Measurements from ENCODE around the gene IL15RA.
A peak's percentile ranks its signal among the peaks of the same experiment; 100 is the strongest.
"Not testable (repeated sequence)": the region's sequence is repeated elsewhere in the genome, so short reads cannot be mapped to it uniquely, and the experiment has no call there.

Gene IL15RA

GRCh38 chr10:6006546-6006945, 29.2 kb upstream of the IL15RA start:
- DNase-seq (ENCODE audit: low read depth in 2 of 2): no peak

- no peak for DNase-seq (ENCODE audit: low read depth in 2 of 2)
Measured at GRCh38 chr10:6005856-6006395, 28.6 kb upstream of the IL15RA start.

GRCh38 chr10:6005161-6005804, 27.9 kb upstream of the IL15RA start:
- DNase-seq (ENCODE audit: low read depth in 2 of 2): not testable (repeated sequence)

- DNase-seq (ENCODE audit: low read depth in 2 of 2): no peak
Measured at GRCh38 chr10:6002809-6003510, 25.6 kb upstream of the IL15RA start.

- no peak for DNase-seq (ENCODE audit: low read depth in 2 of 2)
Measured at GRCh38 chr10:5999440-6000165, 22.3 kb upstream of the IL15RA start.

- no peak for DNase-seq (ENCODE audit: low read depth in 2 of 2)
Measured at GRCh38 chr10:5996696-5997095, 19.4 kb upstream of the IL15RA start.

- no peak for DNase-seq (ENCODE audit: low read depth in 2 of 2)
Measured at GRCh38 chr10:5992398-5992797, 15.1 kb upstream of the IL15RA start.

GRCh38 chr10:5991708-5992107, 14.4 kb upstream of the IL15RA start:
- DNase-seq (ENCODE audit: low read depth in 2 of 2): no peak

GRCh38 chr10:5989756-5990155, 12.4 kb upstream of the IL15RA start:
- DNase-seq (ENCODE audit: low read depth in 2 of 2): no peak

GRCh38 chr10:5988336-5988920, 11.1 kb upstream of the IL15RA start:
- DNase-seq (ENCODE audit: low read depth in 2 of 2): no peak

GRCh38 chr10:5987747-5988146, 10.4 kb upstream of the IL15RA start:
- DNase-seq (ENCODE audit: low read depth in 2 of 2): no peak

GRCh38 chr10:5985029-5985428, 7.7 kb upstream of the IL15RA start:
- DNase-seq (ENCODE audit: low read depth in 2 of 2): no peak

- DNase-seq (ENCODE audit: low read depth in 2 of 2): no peak
Measured at GRCh38 chr10:5983774-5984173, 6.4 kb upstream of the IL15RA start.

- no peak for DNase-seq (ENCODE audit: low read depth in 2 of 2)
Measured at GRCh38 chr10:5981529-5981928, 4.2 kb upstream of the IL15RA start.

- DNase-seq (ENCODE audit: low read depth in 2 of 2): no peak
Measured at GRCh38 chr10:5978230-5978489, 817 bp upstream of the IL15RA start.

GRCh38 chr10:5976512-5977470, 552 bp downstream of the IL15RA start:
- DNase-seq (ENCODE audit: low read depth in 2 of 2): peak in 1 of 2 donors; percentile 6

GRCh38 chr10:5975641-5976473, 1.5 kb downstream of the IL15RA start:
- peak in 1 of 2 donors; percentile 7 for DNase-seq (ENCODE audit: low read depth in 2 of 2)

GRCh38 chr10:5973069-5973468, 4.3 kb downstream of the IL15RA start:
- DNase-seq (ENCODE audit: low read depth in 2 of 2): no peak

- DNase-seq (ENCODE audit: low read depth in 2 of 2): no peak
Measured at GRCh38 chr10:5971886-5972285, 5.5 kb downstream of the IL15RA start.

- no peak for DNase-seq (ENCODE audit: low read depth in 2 of 2)
Measured at GRCh38 chr10:5971315-5971832, 6.0 kb downstream of the IL15RA start.

Data from stimulated activated CD8-positive, alpha-beta memory T cell treated with anti-CD3 and anti-CD28 coated beads, Interleukin-7, amount 100 ng/mL, for 1 hour (primary cell).